Measurements from ENCODE around the gene PAX7. TPM values are rescaled to one million over a fixed set of nuclear protein-coding genes. Genes with fewer than 3 reads are reported as not detected.

PAX7 gene
- polyA plus RNA-seq, 1 donor: 0.06 TPM

GRCh38 chr1:18773753-18774152 lies 143.1 kb downstream of the PAX7 start:
- 91% methylated on average over 8 of the region's 9 CpGs for WGBS (ENCODE audit: insufficient coverage, low lambda C conversion rate)
- no peaks in the 10 kb centered on the region for H3K4me1 ChIP-seq (ENCODE audit: control insufficient read depth, insufficient read depth, low read length)
- H3K4me3 ChIP-seq (ENCODE audit: low read length): no peak overlapping the region
- H3K27me3 ChIP-seq (ENCODE audit: control insufficient read depth, insufficient read depth, low read length): peaks cover 33% of the 10 kb centered on the region
- H3K36me3 ChIP-seq (ENCODE audit: control insufficient read depth, insufficient read depth, low read length): no peaks in the 10 kb centered on the region
- DNase-seq: no peak
- H3K27ac ChIP-seq (ENCODE audit: low read length): no peak overlapping the region
- no peaks in the 10 kb centered on the region for H3K9me3 ChIP-seq (ENCODE audit: control insufficient read depth, low read depth, low read length)

GRCh38 chr1:18775341-18775740 lies 144.7 kb downstream of the PAX7 start:
- Histone ChIP-seq H3K27ac (ENCODE audit: low read length) (no peak overlapping the region), H3K27me3 (ENCODE audit: control insufficient read depth, insufficient read depth, low read length) (peaks cover 23% of the 10 kb centered on the region), H3K4me3 (ENCODE audit: low read length) (no peak overlapping the region), H3K36me3 (ENCODE audit: control insufficient read depth, insufficient read depth, low read length) (no peaks in the 10 kb centered on the region), H3K9me3 (ENCODE audit: control insufficient read depth, low read depth, low read length) (no peaks in the 10 kb centered on the region), H3K4me1 (ENCODE audit: control insufficient read depth, insufficient read depth, low read length) (no peaks in the 10 kb centered on the region)
- no CpG with 5 or more reads among the region's 1 CpG for WGBS (ENCODE audit: insufficient coverage, low lambda C conversion rate)
- no peak for DNase-seq

DNA sequence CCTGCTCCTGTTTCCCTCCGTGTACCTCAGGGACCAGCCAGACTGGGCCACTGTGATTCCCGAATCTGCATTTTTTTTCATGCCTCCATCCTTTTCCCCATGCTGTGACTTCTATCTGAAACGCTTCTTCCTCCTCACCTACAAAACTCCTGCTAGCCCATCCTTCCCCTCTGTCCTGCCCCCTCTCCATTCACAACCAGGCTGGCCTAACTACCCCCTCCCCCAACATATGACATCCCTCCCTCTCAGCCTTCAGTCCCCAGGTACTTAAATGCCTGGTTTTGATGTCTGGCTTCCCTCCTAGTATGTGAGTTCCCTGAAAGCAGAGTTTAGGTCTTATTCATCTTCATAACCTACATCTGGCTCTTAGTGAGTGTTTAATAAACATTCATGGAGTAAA lies 146.1 kb downstream of the PAX7 start:
- Histone ChIP-seq H3K27ac (ENCODE audit: low read length) (no peak overlapping the region), H3K27me3 (ENCODE audit: control insufficient read depth, insufficient read depth, low read length) (peaks cover 25% of the 10 kb centered on the region), H3K4me3 (ENCODE audit: low read length) (no peak overlapping the region), H3K36me3 (ENCODE audit: control insufficient read depth, insufficient read depth, low read length) (no peaks in the 10 kb centered on the region), H3K9me3 (ENCODE audit: control insufficient read depth, low read depth, low read length) (no peaks in the 10 kb centered on the region), H3K4me1 (ENCODE audit: control insufficient read depth, insufficient read depth, low read length) (no peaks in the 10 kb centered on the region)
- no peak for DNase-seq
- WGBS (ENCODE audit: insufficient coverage, low lambda C conversion rate): 22% methylated on average over 1 of the region's 3 CpGs

DNA sequence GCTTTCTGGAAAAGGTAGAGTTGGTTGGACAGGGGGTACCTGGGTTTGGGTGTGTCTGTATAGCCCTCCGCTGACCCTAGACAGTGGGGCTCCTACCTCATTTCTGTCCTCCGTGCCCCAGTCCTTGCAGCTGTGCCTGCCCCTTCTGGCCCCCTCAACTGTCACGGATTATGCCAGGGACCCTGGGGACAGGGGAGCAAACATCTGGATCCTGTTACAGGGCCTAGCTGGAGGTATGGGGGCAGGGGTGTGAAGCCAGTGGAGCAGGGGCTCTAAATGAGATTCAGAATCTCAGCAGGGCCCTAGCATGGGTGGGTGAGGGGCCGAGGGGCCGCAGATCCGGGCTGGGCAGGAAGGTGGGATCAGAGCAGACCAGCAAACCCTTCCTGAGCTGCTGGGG lies 147.8 kb downstream of the PAX7 start:
- Histone ChIP-seq H3K27ac (ENCODE audit: low read length) (no peak overlapping the region), H3K4me3 (ENCODE audit: low read length) (no peak overlapping the region), H3K4me1 (ENCODE audit: control insufficient read depth, insufficient read depth, low read length) (no peaks in the 10 kb centered on the region), H3K9me3 (ENCODE audit: control insufficient read depth, low read depth, low read length) (no peaks in the 10 kb centered on the region), H3K36me3 (ENCODE audit: control insufficient read depth, insufficient read depth, low read length) (no peaks in the 10 kb centered on the region), H3K27me3 (ENCODE audit: control insufficient read depth, insufficient read depth, low read length) (peaks cover 27% of the 10 kb centered on the region)
- WGBS (ENCODE audit: insufficient coverage, low lambda C conversion rate): no CpG with 5 or more reads among the region's 6 CpGs
- DNase-seq: no peak

GRCh38 chr1:18781031-18781430 lies 150.4 kb downstream of the PAX7 start:
- H3K4me3 ChIP-seq (ENCODE audit: low read length): no peak overlapping the region
- no peaks in the 10 kb centered on the region for H3K9me3 ChIP-seq (ENCODE audit: control insufficient read depth, low read depth, low read length)
- H3K27me3 ChIP-seq (ENCODE audit: control insufficient read depth, insufficient read depth, low read length): peaks cover 32% of the 10 kb centered on the region
- H3K27ac ChIP-seq (ENCODE audit: low read length): no peak overlapping the region
- no peaks in the 10 kb centered on the region for H3K4me1 ChIP-seq (ENCODE audit: control insufficient read depth, insufficient read depth, low read length)
- DNase-seq: no peak
- H3K36me3 ChIP-seq (ENCODE audit: control insufficient read depth, insufficient read depth, low read length): no peaks in the 10 kb centered on the region

DNA sequence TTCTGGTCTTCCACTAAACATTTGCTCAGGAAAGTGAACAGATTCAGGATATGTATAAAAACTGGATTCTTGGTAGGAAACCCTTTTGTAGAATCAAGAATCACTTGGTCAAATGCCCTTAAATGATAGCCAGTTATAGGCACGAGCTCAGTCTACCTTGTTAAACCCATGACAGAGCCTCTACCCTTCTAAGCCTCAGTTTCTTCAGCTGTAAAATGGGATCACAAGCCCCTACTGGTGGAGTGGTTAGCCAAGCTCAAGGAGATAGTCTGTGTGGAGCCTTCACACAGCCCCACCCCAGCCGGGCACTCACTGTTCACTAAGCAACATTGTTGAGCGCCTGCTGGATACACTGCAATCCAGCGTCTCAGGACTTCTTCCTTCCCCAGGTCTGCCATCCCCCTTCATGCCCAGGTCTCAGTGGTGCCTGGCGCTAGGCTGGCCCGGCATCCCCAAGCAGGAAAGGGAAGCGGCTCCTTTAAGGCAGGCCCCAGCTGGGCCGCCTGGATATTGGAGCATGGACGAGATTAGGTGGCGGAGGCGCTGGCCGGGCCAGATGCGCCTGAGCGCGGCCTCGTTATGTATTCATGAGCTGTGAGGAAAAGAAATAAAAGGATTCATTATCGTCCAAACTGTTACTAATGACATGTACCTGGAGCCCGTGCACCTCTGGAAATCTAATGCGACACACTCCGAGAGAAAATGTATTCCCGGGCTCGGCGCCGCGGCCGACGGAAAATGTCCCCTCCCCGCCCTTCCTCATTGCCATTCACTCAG lies 153.2 kb downstream of the PAX7 start:
- Histone ChIP-seq H3K36me3 (ENCODE audit: control insufficient read depth, insufficient read depth, low read length) (no peaks in the 10 kb centered on the region), H3K9me3 (ENCODE audit: control insufficient read depth, low read depth, low read length) (no peaks in the 10 kb centered on the region), H3K27ac (ENCODE audit: low read length) (no peak overlapping the region), H3K4me3 (ENCODE audit: low read length) (no peak overlapping the region), H3K27me3 (ENCODE audit: control insufficient read depth, insufficient read depth, low read length) (peaks cover 35% of the 10 kb centered on the region), H3K4me1 (ENCODE audit: control insufficient read depth, insufficient read depth, low read length) (no peaks in the 10 kb centered on the region)
- DNase-seq: no peak
- no CpG with 5 or more reads among the region's 28 CpGs for WGBS (ENCODE audit: insufficient coverage, low lambda C conversion rate)

- no CpG with 5 or more reads among the region's 15 CpGs for WGBS (ENCODE audit: insufficient coverage, low lambda C conversion rate)
- Histone ChIP-seq H3K4me1 (ENCODE audit: control insufficient read depth, insufficient read depth, low read length) (no peaks in the 10 kb centered on the region), H3K9me3 (ENCODE audit: control insufficient read depth, low read depth, low read length) (no peaks in the 10 kb centered on the region), H3K27me3 (ENCODE audit: control insufficient read depth, insufficient read depth, low read length) (peaks cover 36% of the 10 kb centered on the region), H3K36me3 (ENCODE audit: control insufficient read depth, insufficient read depth, low read length) (no peaks in the 10 kb centered on the region), H3K27ac (ENCODE audit: low read length) (no peak overlapping the region), H3K4me3 (ENCODE audit: low read length) (no peak overlapping the region)
- DNase-seq: no peak
Observed at GRCh38 chr1:18784482-18784831, 153.8 kb downstream of the PAX7 start.

GRCh38 chr1:18786149-18786548 lies 155.5 kb downstream of the PAX7 start:
- Histone ChIP-seq H3K27me3 (ENCODE audit: control insufficient read depth, insufficient read depth, low read length) (peaks cover 40% of the 10 kb centered on the region), H3K9me3 (ENCODE audit: control insufficient read depth, low read depth, low read length) (no peaks in the 10 kb centered on the region), H3K4me3 (ENCODE audit: low read length) (no peak overlapping the region), H3K36me3 (ENCODE audit: control insufficient read depth, insufficient read depth, low read length) (no peaks in the 10 kb centered on the region), H3K4me1 (ENCODE audit: control insufficient read depth, insufficient read depth, low read length) (no peaks in the 10 kb centered on the region), H3K27ac (ENCODE audit: low read length) (no peak overlapping the region)
- WGBS (ENCODE audit: insufficient coverage, low lambda C conversion rate): no CpG with 5 or more reads among the region's 3 CpGs
- DNase-seq: no peak

DNA sequence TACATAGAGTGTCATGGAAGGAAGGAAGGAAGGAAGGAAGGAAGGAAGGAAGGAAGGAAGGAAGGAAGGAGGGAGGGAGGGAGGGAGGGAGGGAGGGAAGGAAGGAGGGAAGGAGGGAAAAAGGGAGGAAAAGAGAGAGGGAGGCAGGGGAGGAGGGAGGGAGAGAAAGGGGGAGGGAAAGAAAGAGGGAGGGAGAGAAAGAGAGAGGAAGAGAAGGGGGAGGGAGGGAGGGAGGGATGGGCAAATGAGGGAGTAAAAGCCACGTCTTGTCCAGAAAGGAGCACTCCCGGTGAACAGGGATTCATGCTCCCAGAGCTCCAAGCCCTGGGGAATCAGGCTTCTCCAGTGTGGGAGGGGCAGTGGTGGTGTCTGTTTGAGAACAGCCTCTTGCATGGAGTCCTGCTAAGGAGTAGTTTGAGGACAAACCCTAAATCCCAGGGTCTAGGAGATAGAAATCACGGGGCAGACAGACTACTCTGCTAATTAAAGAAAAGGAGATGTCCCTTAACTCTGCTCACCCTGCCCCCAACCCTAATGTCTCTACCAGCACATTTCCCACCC lies 157.3 kb downstream of the PAX7 start:
- H3K36me3 ChIP-seq (ENCODE audit: control insufficient read depth, insufficient read depth, low read length): no peaks in the 10 kb centered on the region
- no peaks in the 10 kb centered on the region for H3K9me3 ChIP-seq (ENCODE audit: control insufficient read depth, low read depth, low read length)
- H3K27me3 ChIP-seq (ENCODE audit: control insufficient read depth, insufficient read depth, low read length): peaks cover 40% of the 10 kb centered on the region
- no peak overlapping the region for H3K4me3 ChIP-seq (ENCODE audit: low read length)
- no peak for DNase-seq
- H3K4me1 ChIP-seq (ENCODE audit: control insufficient read depth, insufficient read depth, low read length): no peaks in the 10 kb centered on the region
- no peak overlapping the region for H3K27ac ChIP-seq (ENCODE audit: low read length)
- no CpG with 5 or more reads among the region's 3 CpGs for WGBS (ENCODE audit: insufficient coverage, low lambda C conversion rate)

DNA sequence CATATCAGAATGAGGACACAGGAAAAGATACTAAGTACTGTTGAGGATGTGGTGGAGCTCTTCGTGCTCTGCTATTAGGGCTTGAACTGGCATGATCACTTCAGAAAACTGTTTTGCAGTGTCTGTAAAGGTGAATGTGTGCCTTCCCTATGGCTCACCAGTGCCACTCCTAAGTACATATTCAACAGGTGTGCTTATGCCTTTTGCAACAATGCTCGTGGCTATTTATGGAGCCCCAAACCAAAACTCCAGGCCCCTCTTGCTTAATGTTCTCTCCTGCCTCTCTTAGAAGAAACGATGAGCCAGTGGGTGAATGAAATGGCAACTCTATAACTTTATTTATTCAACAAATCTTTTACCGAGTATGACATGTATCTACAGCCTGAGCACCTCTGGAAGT lies 158.6 kb downstream of the PAX7 start:
- no peak overlapping the region for H3K4me3 ChIP-seq (ENCODE audit: low read length)
- WGBS (ENCODE audit: insufficient coverage, low lambda C conversion rate): 67% methylated on average over 1 of the region's 4 CpGs
- no peaks in the 10 kb centered on the region for H3K36me3 ChIP-seq (ENCODE audit: control insufficient read depth, insufficient read depth, low read length)
- no peak overlapping the region for H3K27ac ChIP-seq (ENCODE audit: low read length)
- H3K4me1 ChIP-seq (ENCODE audit: control insufficient read depth, insufficient read depth, low read length): no peaks in the 10 kb centered on the region
- no peaks in the 10 kb centered on the region for H3K9me3 ChIP-seq (ENCODE audit: control insufficient read depth, low read depth, low read length)
- peaks cover 35% of the 10 kb centered on the region for H3K27me3 ChIP-seq (ENCODE audit: control insufficient read depth, insufficient read depth, low read length)
- DNase-seq: no peak

DNA sequence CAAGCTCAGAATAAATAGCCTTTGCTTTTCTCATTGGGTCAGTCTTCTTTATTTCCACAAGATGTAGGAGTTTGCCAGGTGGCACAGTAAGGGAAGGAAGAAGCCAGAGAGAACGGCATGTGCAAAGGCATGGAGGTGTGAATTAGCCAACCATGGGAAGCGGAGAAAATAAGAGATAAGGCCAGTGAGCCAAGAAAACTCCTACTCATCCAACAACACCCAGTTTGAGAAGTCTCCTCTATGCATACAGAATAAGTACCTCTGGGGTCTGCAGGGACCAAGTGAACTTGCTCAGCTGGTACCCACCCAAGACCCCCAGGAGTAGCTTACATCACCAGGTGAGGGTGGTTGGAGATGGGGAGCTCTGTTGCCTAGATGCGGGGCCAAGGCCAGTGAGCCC lies 162.1 kb downstream of the PAX7 start:
- no CpG with 5 or more reads among the region's 3 CpGs for WGBS (ENCODE audit: insufficient coverage, low lambda C conversion rate)
- no peak overlapping the region for H3K4me3 ChIP-seq (ENCODE audit: low read length)
- H3K9me3 ChIP-seq (ENCODE audit: control insufficient read depth, low read depth, low read length): no peaks in the 10 kb centered on the region
- no peak for DNase-seq
- peaks cover 22% of the 10 kb centered on the region for H3K27me3 ChIP-seq (ENCODE audit: control insufficient read depth, insufficient read depth, low read length)
- H3K4me1 ChIP-seq (ENCODE audit: control insufficient read depth, insufficient read depth, low read length): no peaks in the 10 kb centered on the region
- H3K27ac ChIP-seq (ENCODE audit: low read length): no peak overlapping the region
- H3K36me3 ChIP-seq (ENCODE audit: control insufficient read depth, insufficient read depth, low read length): no peaks in the 10 kb centered on the region
